SK-N-SH treated with all-trans-retinoic acid at 6 μM for 48 hours (cell line): ENCODE results near the gene ADAMTS2.

Source experiments
- ARNTL ChIP-seq: fragments of 450-650 bp; formaldehyde crosslinking; IDR thresholded peaks from 2 replicates; pipeline ENCODE4 v1.5.0; 2020; ENCODE audit warnings: low read depth, mild to moderate bottlenecking, moderate library complexity, borderline replicate concordance
- BACH2 ChIP-seq: fragments of 250-450 bp; sonication (Bioruptor Pico); IDR thresholded peaks from 2 replicates; pipeline ENCODE4 v1.9.0; 2021; ENCODE audit warnings: mild to moderate bottlenecking, borderline replicate concordance
- ISL1 ChIP-seq: fragments of 250-450 bp; sonication (Bioruptor Pico); IDR thresholded peaks from 2 replicates; pipeline ENCODE4 v2.1.2; 2022; ENCODE audit warnings: mild to moderate bottlenecking, moderate library complexity
- PPARA ChIP-seq: fragments of 250-450 bp; sonication (Bioruptor Pico); IDR thresholded peaks from 2 replicates; pipeline ENCODE4 v1.5.0; 2020; ENCODE audit warnings: mild to moderate bottlenecking, borderline replicate concordance
- RARB ChIP-seq: fragments of 250-450 bp; sonication (Bioruptor Pico); IDR thresholded peaks from 2 replicates; pipeline ENCODE4 v1.8.0; 2021; ENCODE audit warnings: mild to moderate bottlenecking, moderate library complexity
- SNAI2 ChIP-seq: fragments of 250-450 bp; sonication (Bioruptor Pico); IDR thresholded peaks from 2 replicates; pipeline ENCODE4 v1.5.0; 2020; ENCODE audit warnings: mild to moderate bottlenecking, moderate library complexity
- TCF4 ChIP-seq: fragments of 250-450 bp; sonication (Bioruptor Pico); IDR thresholded peaks from 2 replicates; pipeline ENCODE4 v1.8.0; 2021; ENCODE audit warnings: mild to moderate bottlenecking, moderate library complexity, borderline replicate concordance
- ZC3H10 ChIP-seq: fragments of 250-450 bp; sonication (Bioruptor Pico); IDR thresholded peaks from 2 replicates; pipeline ENCODE4 v1.5.1; 2021; ENCODE audit warnings: mild to moderate bottlenecking, moderate library complexity
- TF ChIP-seq, protein P1 (sequence below): fragments of 250-450 bp; sonication (Bioruptor Pico); IDR thresholded peaks from 2 replicates; pipeline ENCODE4 v1.5.1; 2021; ENCODE audit warnings: mild to moderate bottlenecking, moderate library complexity

DNA sequence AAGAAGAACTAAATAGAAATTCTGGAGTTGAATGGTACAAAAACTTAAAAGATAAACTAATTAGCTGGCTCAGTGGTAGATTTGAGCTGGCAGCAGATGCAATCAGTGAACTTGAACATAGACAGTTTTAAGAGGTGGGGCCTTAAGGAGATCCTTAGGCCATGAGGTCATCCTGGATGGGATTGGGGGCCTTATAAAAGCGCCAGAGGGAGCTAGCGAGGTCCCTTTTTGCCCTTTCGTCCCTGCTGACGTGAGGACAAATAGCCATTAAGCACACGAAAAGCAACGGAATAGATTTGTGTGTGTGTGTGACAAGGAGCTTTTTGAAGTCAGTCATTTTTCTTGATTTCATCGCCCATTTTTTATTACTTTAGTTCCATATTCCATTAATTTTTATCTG lies 201.8 kb downstream of the ADAMTS2 start:
- TF ChIP-seq BACH2 (CRISPR knock-in tag) (no peak), ARNTL (no peak), ISL1 (no peak), SNAI2 (no peak), PPARA (no peak), TCF4 (CRISPR knock-in tag) (no peak), RARB (no peak), ZC3H10 (CRISPR knock-in tag) (no peak)
- TF ChIP-seq, protein P1, sequence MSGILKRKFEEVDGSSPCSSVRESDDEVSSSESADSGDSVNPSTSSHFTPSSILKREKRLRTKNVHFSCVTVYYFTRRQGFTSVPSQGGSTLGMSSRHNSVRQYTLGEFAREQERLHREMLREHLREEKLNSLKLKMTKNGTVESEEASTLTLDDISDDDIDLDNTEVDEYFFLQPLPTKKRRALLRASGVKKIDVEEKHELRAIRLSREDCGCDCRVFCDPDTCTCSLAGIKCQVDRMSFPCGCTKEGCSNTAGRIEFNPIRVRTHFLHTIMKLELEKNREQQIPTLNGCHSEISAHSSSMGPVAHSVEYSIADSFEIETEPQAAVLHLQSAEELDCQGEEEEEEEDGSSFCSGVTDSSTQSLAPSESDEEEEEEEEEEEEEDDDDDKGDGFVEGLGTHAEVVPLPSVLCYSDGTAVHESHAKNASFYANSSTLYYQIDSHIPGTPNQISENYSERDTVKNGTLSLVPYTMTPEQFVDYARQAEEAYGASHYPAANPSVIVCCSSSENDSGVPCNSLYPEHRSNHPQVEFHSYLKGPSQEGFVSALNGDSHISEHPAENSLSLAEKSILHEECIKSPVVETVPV (CRISPR knock-in tag): no peak
